ENCODE measurements around the gene PTPRT.

GRCh38 chr20:42790111-42790510 lies 399.6 kb downstream of the PTPRT start:
- TF ChIP-seq CTCF (IDR thresholded peaks at IDR 0.05) (no peak), POLR2A (IDR thresholded peaks at IDR 0.05) (no peak)

All from uterus (tissue), 2 donors.